Measurements from ENCODE around the gene CDCA8.
A peak's percentile ranks its signal among the peaks of the same experiment; 100 is the strongest.

CDCA8 gene

GRCh38 chr1:37692078-37692833, at the start of gene CDCA8:
Gene CDCA8 (plus strand): TSS chr1:37692516. CDS start chr1:37692691, 175 bp downstream.
- Mint-ChIP-seq H3K27ac (peak within 1 kb of the TSS; percentile 97), H3K4me3 (peak within 1 kb of the TSS; percentile 99), H3K4me1 (peaks cover 43% of the 10 kb centered on the region), H3K9me3 (no peaks in the 10 kb centered on the region), H3K27me3 (ENCODE audit: low read depth, poor library complexity) (peaks cover 2% of the 10 kb centered on the region), H3K36me3 (ENCODE audit: low read depth) (peaks cover 33% of the 10 kb centered on the region)
- TF ChIP-seq CTCF (IDR thresholded peaks at IDR 0.05) = peak; percentile 50
- peak; percentile 99 for DNase-seq

GRCh38 chr1:37647281-37647680, 45.0 kb upstream of the CDCA8 start:
- H3K4me1 Mint-ChIP-seq = peaks cover 6% of the 10 kb centered on the region

GRCh38 chr1:37650173-37650572, 42.1 kb upstream of the CDCA8 start:
- Mint-ChIP-seq H3K4me3 (no peak overlapping the region), H3K27me3 (ENCODE audit: low read depth, poor library complexity) (peaks cover 35% of the 10 kb centered on the region), H3K36me3 (ENCODE audit: low read depth) (no peaks in the 10 kb centered on the region), H3K4me1 (peaks cover 6% of the 10 kb centered on the region), H3K9me3 (no peaks in the 10 kb centered on the region), H3K27ac (no peak overlapping the region)
- DNase-seq = no peak
- TF ChIP-seq CTCF (IDR thresholded peaks at IDR 0.05) = no peak

More at GRCh38 chr1:37647281-37647680, 45.0 kb upstream of the CDCA8 start:
- no peaks in the 10 kb centered on the region for H3K9me3 Mint-ChIP-seq
- H3K36me3 Mint-ChIP-seq (ENCODE audit: low read depth) = no peaks in the 10 kb centered on the region
- H3K27me3 Mint-ChIP-seq (ENCODE audit: low read depth, poor library complexity) = peaks cover 25% of the 10 kb centered on the region
- no peak for DNase-seq
- no peak overlapping the region for H3K4me3 Mint-ChIP-seq
- no peak for TF ChIP-seq CTCF (IDR thresholded peaks at IDR 0.05)
- H3K27ac Mint-ChIP-seq = no peak overlapping the region

GRCh38 chr1:37650721-37651120, 41.6 kb upstream of the CDCA8 start:
- H3K9me3 Mint-ChIP-seq = no peaks in the 10 kb centered on the region
- H3K4me1 Mint-ChIP-seq = peaks cover 11% of the 10 kb centered on the region
- no peak for DNase-seq
- TF ChIP-seq CTCF (IDR thresholded peaks at IDR 0.05) = no peak
- no peak overlapping the region for H3K27ac Mint-ChIP-seq
- no peak overlapping the region for H3K4me3 Mint-ChIP-seq
- H3K27me3 Mint-ChIP-seq (ENCODE audit: low read depth, poor library complexity) = peaks cover 31% of the 10 kb centered on the region
- H3K36me3 Mint-ChIP-seq (ENCODE audit: low read depth) = no peaks in the 10 kb centered on the region

GRCh38 chr1:37651803-37652202, 40.5 kb upstream of the CDCA8 start:
- Mint-ChIP-seq H3K27ac (no peak overlapping the region), H3K27me3 (ENCODE audit: low read depth, poor library complexity) (peaks cover 26% of the 10 kb centered on the region), H3K36me3 (ENCODE audit: low read depth) (no peaks in the 10 kb centered on the region), H3K4me3 (no peak overlapping the region), H3K4me1 (peaks cover 19% of the 10 kb centered on the region), H3K9me3 (no peaks in the 10 kb centered on the region)
- DNase-seq = no peak
- TF ChIP-seq CTCF (IDR thresholded peaks at IDR 0.05) = no peak

GRCh38 chr1:37652976-37653375, 39.3 kb upstream of the CDCA8 start:
- TF ChIP-seq CTCF (IDR thresholded peaks at IDR 0.05) = no peak
- Mint-ChIP-seq H3K36me3 (ENCODE audit: low read depth) (no peaks in the 10 kb centered on the region), H3K9me3 (no peaks in the 10 kb centered on the region), H3K27ac (no peak overlapping the region), H3K4me1 (peaks cover 19% of the 10 kb centered on the region), H3K4me3 (no peak overlapping the region), H3K27me3 (ENCODE audit: low read depth, poor library complexity) (peaks cover 22% of the 10 kb centered on the region)
- DNase-seq = no peak
